Choroid plexus epithelial cell (primary cell): ENCODE results near the gene SNX1.
A peak's percentile ranks its signal among the peaks of the same experiment; 100 is the strongest.

Experiments used
- DNase-seq: peaks from one replicate; pipeline ENCODE4 v3.0.0-alpha.2; 2010; ENCODE audit warnings: low read depth
- H3K4me3 ChIP-seq: 2 replicates; pipeline ENCODE4 v1.5.1; 2011; ENCODE audit warnings: low read depth, mild to moderate bottlenecking, control low read depth, low read length, moderate library complexity
- TF ChIP-seq, protein P1 (sequence below): conservative IDR thresholded peaks from 2 replicates; pipeline ENCODE4 v1.5.1; 2011; ENCODE audit warnings: low read depth, mild to moderate bottlenecking, control low read depth, inconsistent platforms, low read length, moderate library complexity

SNX1 gene

GRCh38 chr15:64133623-64134344, 38.0 kb downstream of the SNX1 start:
- TF ChIP-seq, protein P1, sequence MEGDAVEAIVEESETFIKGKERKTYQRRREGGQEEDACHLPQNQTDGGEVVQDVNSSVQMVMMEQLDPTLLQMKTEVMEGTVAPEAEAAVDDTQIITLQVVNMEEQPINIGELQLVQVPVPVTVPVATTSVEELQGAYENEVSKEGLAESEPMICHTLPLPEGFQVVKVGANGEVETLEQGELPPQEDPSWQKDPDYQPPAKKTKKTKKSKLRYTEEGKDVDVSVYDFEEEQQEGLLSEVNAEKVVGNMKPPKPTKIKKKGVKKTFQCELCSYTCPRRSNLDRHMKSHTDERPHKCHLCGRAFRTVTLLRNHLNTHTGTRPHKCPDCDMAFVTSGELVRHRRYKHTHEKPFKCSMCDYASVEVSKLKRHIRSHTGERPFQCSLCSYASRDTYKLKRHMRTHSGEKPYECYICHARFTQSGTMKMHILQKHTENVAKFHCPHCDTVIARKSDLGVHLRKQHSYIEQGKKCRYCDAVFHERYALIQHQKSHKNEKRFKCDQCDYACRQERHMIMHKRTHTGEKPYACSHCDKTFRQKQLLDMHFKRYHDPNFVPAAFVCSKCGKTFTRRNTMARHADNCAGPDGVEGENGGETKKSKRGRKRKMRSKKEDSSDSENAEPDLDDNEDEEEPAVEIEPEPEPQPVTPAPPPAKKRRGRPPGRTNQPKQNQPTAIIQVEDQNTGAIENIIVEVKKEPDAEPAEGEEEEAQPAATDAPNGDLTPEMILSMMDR, result no peak
- no peak overlapping the region for H3K4me3 ChIP-seq

GRCh38 chr15:64134345-64134829, 38.6 kb downstream of the SNX1 start:
- DNase-seq, result no peak
- TF ChIP-seq, protein P1, result no peak
- no peak overlapping the region for H3K4me3 ChIP-seq

More at GRCh38 chr15:64133623-64134344, 38.0 kb downstream of the SNX1 start:
- no peak for DNase-seq

DNA sequence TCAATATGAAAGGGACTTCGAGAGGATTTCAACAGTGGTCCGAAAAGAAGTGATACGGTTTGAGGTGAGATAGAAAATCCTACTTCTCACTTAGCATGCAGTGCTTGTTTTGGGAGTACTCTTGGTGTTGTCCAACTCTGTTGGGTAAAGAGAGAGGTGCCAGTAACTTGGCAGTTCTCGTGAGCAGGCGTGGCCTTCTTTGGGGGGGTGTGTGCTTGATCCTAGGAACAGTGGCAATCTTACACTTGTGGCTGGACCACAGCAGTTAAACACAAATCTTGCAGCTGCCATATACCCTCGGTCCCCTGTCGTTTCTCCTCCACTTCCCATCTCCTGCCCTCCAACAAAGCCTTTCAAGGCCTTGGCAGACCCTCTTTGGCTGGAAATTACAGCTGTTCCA, 40.6 kb downstream of the SNX1 start:
- no peak overlapping the region for H3K4me3 ChIP-seq
- no peak for DNase-seq
- TF ChIP-seq, protein P1, result no peak

GRCh38 chr15:64137226-64137833, 41.5 kb downstream of the SNX1 start:
- TF ChIP-seq, protein P1, result peak; percentile 32
- DNase-seq, result peak; percentile 45
- H3K4me3 ChIP-seq, result no peak overlapping the region

- DNase-seq, result no peak
- H3K4me3 ChIP-seq, result no peak overlapping the region
- TF ChIP-seq, protein P1, result no peak
Measured at GRCh38 chr15:64138331-64138941, 42.7 kb downstream of the SNX1 start.

DNA sequence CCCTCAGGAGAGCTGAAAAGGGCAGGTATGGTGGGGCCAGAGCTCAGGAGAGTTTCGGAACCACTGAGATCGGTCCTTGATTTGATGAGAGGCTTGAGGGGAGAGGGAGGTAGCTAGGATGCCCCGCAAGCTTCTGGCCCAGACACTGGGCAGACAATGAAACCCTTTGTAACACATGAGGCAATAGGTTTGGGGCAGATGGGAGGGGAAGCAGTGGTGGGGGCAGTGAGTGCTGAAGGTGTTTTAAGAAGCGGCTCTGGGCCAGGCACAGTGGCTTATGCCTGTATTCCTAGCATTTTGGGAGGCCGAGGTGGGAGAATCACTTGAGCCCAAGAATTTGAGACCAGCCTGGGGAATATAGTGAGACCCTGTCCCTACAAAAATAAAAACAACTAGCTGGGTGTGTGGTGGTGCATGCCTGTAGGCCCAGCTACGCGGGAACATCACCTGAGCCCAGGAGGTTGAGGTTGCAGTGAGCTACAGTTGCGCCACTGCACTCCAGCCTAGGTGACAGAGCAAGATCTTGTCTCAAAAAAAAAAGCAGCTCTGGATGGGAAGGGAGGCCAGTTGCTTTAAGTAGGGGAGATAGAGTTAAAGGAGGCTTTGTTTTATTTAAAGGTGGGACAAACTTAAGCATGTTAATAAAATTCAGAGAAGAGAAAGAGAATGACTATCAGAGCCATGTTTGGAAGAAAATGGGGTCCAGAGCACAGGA, 46.2 kb downstream of the SNX1 start:
- no peak overlapping the region for H3K4me3 ChIP-seq
- no peak for DNase-seq
- TF ChIP-seq, protein P1, result no peak
